GM18873 (cell line): ENCODE measurements around the gene LCN15.
A peak's percentile ranks its signal among the peaks of the same experiment; 100 is the strongest.

Experiments
- ATAC-seq: cut with Tn5 transposase; IDR thresholded peaks from one replicate; pipeline ENCODE4 v1.9.1; 2021; ENCODE audit warnings: mild to moderate bottlenecking, moderate library complexity, moderate number of reproducible peaks; ENCODE audit not compliant: unreplicated experiment, low FRiP score

The LCN15 gene

DNA sequence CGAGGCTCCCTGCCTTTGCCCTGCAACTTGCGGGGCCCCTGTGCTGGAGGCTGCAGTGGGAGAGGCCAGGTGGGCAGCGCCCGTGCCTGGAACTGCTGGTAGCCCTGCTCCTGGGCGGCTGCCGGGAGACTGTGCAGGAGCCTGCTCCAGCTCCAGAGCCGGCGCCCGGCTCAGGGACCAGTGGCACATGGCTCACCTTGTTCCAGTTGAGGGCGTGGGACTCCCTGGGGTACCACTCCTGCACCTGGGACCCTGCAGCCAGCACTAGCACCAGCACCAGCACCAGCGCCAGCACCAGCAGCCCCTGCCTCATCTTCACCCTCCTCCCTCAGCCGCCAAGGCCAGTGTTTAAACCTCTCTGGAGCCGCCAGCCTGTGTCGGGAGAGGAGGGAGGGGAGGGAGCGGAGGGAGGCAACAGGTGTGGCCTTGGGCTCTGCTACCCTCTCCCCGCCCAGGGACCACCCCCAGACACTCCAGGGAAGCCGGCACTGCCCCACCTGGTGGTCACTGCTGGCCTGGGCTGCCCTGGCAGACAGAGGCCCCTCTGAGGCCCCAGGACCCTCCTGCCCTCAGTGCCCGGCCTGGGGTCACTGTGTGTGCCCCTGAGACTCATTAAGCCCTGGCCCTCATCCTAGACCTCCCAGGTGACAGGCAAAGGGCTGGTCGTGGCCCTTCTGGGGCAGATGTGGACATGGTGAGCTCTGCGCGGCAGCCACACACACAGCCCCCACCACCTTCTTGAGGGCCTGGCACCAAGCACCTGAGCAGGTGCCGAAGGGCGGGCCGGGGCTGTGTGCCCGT lies 21.5 kb downstream of the LCN15 start, which contains the start of gene LCN10:
TSS of gene LCN10 (minus strand) at position 350 of the 801 bp plus-strand sequence. CDS start at position 313, 37 bp downstream.
- no peak for ATAC-seq

DNA sequence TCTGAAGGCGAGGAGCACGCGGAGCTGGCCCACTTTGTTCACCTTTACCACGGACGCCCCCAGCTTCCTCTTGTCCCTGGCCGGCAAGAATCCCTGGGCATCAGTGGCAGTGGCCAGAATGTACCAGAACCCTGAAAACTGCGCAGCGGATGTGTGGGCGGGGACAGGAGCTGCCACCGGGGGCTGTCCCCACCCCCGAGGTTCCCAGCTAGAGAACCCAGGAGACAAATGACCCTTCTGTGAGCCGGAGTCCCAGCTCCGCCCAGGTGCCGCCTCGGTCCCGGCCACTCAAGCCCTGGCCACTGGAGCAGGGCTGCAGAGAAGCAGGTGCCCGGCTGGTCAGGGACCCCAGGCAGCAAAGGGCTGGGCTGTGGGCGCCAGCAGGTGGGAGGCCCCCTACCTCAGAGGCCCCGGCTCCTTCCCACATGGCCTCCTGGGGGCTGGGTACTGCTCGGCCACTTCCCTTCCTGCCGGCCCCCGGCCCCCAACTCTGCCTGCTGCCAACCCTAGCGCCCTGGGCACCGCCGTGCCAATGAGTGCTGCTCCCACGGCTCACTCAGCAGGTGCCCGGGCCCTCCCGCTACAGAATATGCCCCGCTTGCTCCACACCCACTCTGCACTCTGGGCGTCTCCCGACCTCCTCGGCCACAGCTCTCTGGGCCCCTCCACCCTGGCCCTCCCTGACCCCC lies 22.3 kb downstream of the LCN15 start:
- no peak for ATAC-seq

DNA sequence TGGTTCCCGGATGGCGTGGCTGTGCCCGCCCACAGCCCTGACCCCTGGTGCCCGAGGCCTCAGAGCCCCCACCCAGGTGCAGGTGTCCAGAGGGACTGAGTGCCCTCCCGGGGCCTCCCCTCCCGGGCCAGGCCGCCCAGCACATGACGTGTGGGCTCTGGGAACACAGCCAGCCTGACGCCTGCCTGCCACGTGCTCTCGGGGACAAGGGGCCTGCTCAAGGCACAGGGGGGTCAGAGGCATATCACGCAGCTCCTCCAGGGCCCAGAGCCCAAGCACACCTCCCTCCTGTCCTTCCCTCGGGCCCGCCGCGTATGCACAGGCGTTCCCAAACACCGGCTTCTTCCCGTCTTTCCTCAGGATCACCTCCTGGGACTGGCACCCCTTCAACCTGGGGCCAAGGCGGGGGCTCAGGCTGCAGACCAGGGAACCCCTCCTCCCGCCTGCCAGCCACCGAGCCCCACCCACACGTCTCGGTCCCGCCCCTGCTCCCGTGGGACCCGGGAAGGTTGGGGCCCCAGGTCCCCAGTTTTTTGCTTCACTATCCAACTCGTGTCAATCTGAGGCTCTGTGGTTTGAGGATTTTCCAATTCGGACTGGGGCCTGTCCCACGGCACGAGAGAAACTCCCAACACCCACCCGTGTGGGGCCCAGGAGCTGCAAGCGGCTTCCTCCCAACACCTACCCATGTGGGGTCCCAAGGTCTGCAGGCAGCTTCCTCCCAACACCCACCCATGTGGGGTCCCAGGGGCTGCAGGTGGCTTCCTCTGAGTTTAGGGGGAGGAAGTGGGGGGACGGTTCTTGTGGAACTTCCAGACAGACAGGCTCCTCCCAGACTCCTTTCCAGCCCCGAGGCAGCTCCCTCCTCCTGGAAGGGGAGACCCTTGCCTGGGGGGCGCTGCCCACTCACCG lies 23.1 kb downstream of the LCN15 start:
- no peak for ATAC-seq

DNA sequence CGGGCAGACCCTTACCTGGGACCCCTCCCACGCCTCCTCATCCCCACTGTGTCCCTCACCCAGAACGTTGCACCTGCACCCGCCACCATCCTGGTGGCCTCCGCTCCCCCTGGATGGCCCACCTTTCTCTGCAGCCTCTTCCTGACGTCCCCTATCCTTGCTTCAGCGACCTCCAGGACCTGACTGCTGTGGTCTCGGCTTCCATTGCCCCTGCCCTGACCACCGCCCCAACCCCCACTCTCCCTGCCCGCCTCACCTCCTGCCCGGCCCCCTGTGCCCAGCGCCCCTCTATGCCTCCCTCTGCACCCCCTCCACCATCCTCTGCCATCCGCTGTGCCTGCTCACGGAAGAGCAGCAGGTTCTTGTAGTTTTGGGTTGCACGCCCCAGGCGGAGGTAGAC lies 23.8 kb downstream of the LCN15 start:
- ATAC-seq: no peak

DNA sequence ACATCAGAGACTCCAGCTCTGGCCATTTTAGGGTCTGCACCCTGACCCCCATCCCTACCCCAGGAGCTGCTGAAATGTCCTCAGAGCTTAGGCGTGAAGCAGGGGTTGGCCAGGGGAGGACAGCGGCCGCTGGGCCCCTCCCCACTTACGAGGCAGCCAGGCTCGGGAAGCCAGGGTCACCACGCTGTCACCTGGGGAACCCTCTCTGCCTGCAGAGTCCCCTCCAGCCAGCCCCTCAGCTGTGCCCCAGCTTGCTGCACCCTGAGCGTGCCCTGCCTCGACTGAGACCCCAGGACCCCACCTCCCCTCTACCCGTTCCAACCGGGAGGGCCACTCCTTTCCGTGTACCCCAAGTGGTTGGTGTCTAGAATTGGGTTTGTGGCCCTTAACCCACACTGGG lies 24.2 kb downstream of the LCN15 start:
- no peak for ATAC-seq

DNA sequence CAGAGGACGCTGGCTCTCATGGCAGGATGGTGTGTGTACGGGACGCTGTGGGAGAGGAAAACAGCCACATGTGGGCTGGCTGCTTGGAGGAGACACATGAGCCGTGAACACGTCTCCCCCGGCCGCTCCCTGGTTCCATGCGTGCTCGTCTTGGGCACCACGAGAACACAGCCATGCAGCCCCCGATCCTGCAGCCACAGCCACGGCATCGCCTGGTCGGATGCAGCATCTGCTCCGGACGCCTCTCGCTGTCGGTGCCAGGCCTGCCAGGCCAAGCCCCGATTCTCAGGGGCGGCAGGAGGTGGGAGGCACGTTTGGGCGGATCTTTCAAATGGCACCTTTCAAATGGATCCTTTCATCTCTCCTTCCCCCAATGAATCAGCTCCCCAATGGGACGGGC lies 24.8 kb downstream of the LCN15 start:
- ATAC-seq: no peak

DNA sequence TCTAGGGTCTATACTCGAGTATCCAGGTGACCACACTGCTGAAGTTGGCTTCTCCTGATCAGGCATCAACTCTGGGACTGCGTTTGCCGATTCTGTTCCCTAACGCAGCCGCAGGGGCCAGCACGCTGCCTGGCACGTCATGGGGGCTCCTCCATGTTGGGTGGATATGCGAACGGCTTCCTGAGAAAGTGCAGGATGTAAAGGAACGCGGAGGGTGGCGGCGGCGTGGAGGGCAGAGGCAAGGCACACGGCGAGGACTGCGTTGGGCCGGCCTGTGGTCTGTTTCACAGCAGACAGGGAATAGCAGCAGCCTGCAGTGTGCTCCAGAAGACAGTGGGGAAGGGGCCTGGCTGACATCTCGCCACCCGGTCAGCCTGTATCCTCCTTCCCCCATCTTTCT lies 25.4 kb downstream of the LCN15 start:
- ATAC-seq: no peak

DNA sequence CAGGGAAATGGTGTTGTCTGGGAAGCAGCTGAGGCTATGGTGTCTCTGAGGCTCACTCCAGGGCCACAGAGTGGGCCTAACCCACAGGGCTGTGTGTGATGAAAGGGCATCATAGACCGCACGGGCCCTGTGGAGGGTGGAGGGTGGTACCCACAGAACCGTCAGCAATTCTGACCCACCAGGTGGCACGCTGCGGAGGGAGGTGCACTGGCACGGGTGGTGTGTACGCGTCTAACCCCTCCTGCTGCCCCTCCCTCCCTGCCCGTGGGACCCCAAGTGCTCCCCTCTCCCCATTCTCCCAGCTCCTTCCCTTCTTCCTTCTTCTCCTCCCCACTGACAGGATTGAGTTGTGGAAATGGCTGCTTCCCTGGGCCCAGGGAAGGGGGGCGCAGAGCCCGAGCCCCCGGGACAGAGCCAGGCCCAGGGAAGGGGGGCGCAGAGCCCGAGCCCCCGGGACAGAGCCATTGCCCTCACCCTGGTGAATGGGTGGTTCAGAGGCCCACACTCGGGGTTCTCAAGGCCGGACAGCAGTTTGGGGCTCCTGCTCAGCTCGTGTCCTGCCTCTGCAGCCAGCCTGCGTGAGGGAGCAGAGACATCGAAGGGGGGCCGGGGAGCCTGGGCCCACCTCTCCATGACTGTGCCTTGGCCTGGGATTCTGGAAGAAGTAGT lies 28.4 kb downstream of the LCN15 start:
- ATAC-seq: no peak

DNA sequence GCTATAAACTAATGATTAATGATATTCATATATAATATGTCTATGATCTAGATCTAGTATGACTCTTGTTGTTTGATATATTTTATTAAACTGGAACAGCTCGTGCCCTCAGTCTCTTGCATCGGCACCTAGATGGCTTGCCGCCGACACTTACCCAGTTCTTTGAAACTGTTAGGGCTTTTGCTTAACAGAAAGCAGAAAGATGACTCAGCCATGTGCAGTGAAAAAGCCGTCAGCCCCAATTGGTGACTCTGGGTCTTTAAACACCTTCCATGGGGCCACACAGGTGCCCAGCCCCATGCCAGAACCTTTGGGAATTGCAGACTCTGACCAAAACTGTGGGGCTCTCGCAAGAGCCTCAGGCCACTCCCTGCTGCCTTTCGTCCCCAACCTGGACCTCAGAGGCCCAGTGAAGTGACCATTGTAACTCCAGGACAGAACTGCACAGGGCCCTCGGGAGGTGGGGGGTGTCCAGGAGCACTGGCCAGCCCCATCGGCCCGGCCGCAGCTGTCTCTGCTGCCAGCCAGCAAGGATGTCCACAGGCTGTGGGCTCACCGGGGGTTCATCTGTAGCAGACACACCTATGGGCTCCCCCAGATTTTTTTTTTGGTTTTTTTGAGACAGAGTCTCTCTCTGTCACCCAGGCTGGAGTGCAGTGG lies 29.4 kb downstream of the LCN15 start:
- ATAC-seq: no peak

DNA sequence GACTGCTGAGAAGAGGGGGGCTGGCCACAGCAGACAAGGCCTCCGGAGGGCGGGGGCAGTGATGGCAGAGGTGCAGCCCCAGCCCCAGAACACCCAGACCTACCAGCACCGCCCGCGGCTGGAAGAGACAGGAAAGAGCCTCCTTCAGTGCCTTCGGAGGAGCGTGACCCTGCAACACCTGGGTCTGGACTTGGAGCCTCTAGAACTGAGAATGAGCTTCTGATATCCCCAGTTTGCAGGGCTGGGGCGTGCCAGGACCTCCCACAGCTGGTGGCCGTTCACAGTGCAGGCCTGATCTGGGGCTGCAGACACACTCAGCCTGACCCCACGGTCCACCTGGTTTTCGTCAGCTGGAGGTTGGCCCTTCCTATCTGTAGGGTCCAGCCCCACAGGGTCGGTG lies 30.7 kb downstream of the LCN15 start:
- no peak for ATAC-seq

DNA sequence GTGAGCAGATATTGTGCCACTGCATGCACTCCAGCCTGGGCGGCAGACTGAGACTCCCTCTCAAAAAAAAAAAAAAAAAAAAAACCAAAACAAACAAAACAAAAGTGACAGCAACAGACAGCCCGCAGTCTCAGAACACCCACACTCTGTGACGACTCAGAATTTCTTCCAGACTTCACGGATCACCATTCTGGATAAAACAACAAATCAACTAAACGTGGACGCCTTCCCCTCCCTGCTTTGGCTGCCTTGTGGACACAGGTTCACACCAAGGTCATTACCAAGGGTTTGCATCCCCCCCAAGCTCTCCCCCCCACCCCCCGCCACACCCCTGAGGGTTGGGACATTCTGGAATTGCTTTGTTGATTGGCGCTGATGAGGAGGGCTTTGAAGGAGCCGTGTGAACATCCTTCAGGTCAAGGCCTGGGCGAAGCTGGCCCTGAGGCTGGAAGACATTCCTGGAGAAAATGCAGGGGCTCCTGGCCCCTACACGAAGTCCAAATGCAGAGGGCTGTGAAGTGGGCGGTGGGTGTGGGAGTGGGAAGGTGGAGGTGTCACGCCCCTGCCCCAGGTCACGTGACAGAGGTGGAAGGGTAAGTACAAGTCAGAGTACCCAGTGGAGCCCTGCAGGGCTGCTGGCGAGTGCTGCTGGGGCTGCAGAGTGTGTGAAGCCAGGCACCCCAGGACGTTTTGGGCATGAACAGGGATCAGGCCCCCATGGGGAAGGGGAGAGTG lies 31.7 kb downstream of the LCN15 start:
- no peak for ATAC-seq

DNA sequence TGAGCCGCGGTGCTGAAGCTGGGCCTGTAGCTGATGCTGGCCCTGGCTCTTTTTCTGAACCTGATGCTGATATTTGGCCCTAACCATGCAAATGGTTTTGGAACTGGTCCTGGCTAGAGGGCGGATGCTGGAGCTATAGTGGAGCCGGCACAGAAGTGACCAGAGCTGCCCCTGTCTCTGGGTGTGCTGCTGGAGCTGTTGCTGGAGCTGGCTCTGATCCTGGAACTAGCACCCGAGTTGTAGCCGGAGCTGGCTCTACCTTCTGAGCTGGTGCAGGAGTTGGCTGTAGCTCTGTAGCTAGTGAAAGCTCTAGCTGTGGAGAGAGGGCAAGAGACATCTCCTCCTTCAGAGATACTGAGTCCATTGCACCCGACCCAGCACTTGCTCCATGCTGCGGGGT lies 34.4 kb downstream of the LCN15 start:
- no peak for ATAC-seq

DNA sequence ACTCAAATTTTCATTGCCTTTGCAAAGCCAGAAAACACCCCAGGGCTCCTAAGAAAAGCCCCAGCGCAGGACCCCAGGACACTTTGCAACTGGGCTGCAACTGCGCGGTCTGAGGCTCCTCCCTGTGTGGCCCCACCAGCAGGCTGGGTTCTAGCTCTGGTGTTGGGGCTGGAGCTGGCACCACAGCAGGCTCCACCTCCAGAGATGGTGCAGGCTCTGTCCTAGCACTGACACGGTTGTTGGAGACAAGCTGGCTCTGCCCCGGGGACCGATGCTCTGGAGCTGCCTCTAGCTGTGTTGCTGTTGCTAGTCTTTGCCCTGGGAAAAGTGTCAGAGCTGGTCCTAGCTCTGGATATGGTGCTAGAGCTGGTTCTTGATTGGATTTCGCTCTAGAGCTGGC lies 35.2 kb downstream of the LCN15 start:
- no peak for ATAC-seq

DNA sequence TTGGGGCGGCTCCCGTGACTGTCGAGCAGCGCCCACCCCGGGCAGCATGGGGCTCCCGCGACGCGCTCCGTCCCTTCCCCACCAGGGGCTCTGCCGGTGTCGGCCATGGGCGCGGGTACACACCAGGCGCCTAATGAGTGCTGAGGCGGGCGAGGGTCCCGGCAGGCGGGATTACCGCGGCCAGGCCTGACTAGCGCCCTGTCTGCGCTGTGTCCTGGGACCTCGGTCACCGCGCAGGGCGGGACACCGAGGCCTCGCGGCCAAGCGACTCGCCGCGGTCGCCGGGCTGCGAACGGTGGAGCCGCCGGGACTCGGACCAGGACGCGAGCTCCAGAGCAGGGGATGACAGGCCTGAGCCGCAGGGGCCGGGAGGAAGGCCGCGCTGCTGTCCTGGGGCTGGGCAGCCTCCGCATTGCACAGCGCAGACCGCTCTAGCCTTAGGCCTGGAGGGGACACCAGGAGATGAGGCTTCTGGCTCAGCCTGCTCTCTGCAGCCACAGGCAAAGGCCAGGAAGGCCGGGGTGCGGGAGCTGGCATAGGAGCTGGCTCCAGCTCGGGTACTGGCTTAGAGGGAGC lies 35.7 kb downstream of the LCN15 start:
- ATAC-seq: peak; percentile 4

DNA sequence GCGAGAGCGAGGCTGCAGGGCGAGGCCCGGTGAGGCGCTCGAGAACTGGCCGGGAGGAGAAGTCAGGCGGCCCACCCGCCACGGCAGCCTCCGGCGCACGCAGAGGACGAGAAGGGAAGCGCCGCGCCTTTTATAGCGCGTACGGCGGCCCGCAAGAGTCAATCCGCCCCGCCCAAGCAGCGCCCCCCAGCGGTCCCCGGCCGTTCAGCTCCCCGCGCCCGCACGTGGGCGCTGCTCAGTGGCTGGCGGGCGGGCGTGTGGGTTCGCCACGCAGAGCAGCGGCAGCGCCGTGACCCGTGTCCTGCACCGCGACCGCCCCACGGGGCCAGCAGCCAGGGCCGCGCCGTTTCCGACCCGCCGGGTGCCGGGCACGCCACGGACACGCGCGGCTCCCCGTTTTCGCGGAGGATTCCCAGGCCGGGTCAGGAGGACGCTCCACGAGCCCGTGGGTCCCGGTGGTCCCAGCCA lies 36.2 kb downstream of the LCN15 start:
- peak; percentile 45 for ATAC-seq

DNA sequence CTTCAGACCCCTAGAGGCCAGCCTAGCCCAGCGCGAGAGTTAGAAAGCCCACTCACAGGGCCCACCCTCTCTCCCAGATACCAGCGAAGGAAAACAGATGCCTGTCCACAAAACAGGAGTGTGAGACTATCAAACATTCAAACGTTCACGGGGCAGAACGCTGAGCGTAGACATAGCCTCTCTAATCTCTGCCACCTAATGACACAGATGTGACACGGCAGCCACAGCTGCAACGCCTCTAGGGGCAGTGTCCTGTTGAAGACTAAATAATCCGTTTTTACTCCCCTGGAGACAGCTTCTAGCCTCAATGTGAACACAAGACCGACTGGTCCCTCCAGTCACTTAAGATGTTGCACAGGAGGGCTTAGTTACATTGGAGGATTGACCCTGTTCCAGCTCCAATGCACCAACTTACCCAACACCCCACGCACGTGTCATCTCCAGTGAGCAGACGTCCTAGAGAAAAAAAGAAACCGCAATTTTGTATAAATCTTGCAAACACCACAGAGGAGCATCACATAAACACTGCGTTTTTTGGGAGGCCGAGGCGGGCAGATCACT lies 37.6 kb downstream of the LCN15 start:
- ATAC-seq: no peak

DNA sequence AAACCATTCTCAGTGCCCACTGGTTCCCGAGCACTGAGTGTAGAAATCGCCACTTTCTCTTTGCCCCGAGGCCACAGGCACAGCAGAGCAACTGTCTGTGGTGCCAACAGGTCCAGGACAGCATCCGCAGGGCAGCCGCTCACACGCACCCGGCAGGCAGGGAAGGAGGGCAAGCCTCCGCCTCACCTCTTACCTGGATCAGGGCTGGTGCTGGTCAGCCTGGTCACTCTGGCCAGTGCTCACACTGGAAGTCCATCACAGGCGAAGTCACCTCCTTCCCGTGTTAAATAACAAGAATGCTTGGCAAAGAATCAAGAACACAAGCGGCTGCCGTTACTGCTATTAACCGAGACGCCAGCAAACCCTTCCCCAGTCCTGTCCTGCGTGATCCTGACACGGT lies 38.2 kb downstream of the LCN15 start:
- ATAC-seq: no peak

DNA sequence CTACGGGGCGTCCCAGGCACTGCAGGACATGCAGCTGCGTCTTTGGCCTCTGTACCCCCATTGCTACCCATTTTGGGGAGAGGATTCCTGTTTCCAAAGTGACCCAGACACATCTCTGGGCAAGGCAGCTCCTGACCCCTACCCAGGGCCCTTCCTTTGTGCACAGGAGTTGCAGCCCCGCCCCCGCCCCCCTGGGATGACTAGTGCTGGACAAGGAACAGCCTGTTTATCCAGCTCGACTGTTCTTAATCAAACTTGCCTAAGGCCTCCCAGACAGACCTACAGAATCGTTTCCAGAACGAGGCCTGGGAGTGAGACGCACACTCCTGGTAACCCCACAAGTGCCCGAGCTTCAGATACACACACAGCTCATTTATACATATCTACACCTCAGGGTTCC lies 38.7 kb downstream of the LCN15 start:
- no peak for ATAC-seq
